ENCODE measurements around the gene C6orf89.
A peak's percentile ranks its signal among the peaks of the same experiment; 100 is the strongest.

C6orf89 gene

GRCh38 chr6:36867471-36868224 lies 18.1 kb upstream of the C6orf89 start:
- H4K20me1 ChIP-seq (ENCODE audit: insufficient read depth), result no peaks in the 10 kb centered on the region
- H3K79me2 ChIP-seq (ENCODE audit: insufficient read depth, low read depth), result peaks cover 45% of the 10 kb centered on the region
- peaks cover 2% of the 10 kb centered on the region; the same call in 1 of the 2 replicates for H3K36me3 ChIP-seq (ENCODE audit: insufficient read depth)
- H2AFZ ChIP-seq (ENCODE audit: low read depth), result no peak overlapping the region
- H3K9ac ChIP-seq, result no peak overlapping the region
- H3K4me2 ChIP-seq, result no peak overlapping the region
- H3K4me1 ChIP-seq (ENCODE audit: low read depth, poor library complexity, severe bottlenecking), result peaks cover 37% of the 10 kb centered on the region
- H3K27me3 ChIP-seq (ENCODE audit: insufficient read depth, low read depth), result no peaks in the 10 kb centered on the region
- TF ChIP-seq CTCF (conservative IDR thresholded peaks at IDR 0.05; ENCODE audit: low read depth, low read length), result no peak
- no peak overlapping the region for H3K27ac ChIP-seq
- H3K4me3 ChIP-seq (IDR thresholded peaks at IDR 0.05; ENCODE audit: insufficient read depth, low read depth, low read length), result no peak overlapping the region

- H3K79me2 ChIP-seq (ENCODE audit: insufficient read depth, low read depth), result peaks cover 19% of the 10 kb centered on the region
Measured at GRCh38 chr6:36871686-36872085, 14.1 kb upstream of the C6orf89 start.

GRCh38 chr6:36873115-36873514 lies 12.6 kb upstream of the C6orf89 start:
- Histone ChIP-seq H2AFZ (ENCODE audit: low read depth) (no peak overlapping the region), H4K20me1 (ENCODE audit: insufficient read depth) (no peaks in the 10 kb centered on the region), H3K4me2 (peak overlapping the region; percentile 88), H3K9ac (no peak overlapping the region), H3K4me3 (IDR thresholded peaks at IDR 0.05; ENCODE audit: insufficient read depth, low read depth, low read length) (no peak overlapping the region), H3K79me2 (ENCODE audit: insufficient read depth, low read depth) (peaks cover 11% of the 10 kb centered on the region), H3K36me3 (ENCODE audit: insufficient read depth) (peaks cover 2% of the 10 kb centered on the region; the same call in 1 of the 2 replicates), H3K27ac (no peak overlapping the region; the same call in 1 of the 2 replicates), H3K27me3 (ENCODE audit: insufficient read depth, low read depth) (no peaks in the 10 kb centered on the region), H3K4me1 (ENCODE audit: low read depth, poor library complexity, severe bottlenecking) (peaks cover 16% of the 10 kb centered on the region)
- TF ChIP-seq CTCF (conservative IDR thresholded peaks at IDR 0.05; ENCODE audit: low read depth, low read length), result no peak

More at GRCh38 chr6:36871686-36872085, 14.1 kb upstream of the C6orf89 start:
- no peaks in the 10 kb centered on the region for H4K20me1 ChIP-seq (ENCODE audit: insufficient read depth)
- H3K4me2 ChIP-seq, result no peak overlapping the region
- no peak overlapping the region for H2AFZ ChIP-seq (ENCODE audit: low read depth)
- peaks cover 2% of the 10 kb centered on the region; the same call in 1 of the 2 replicates for H3K36me3 ChIP-seq (ENCODE audit: insufficient read depth)
- H3K4me3 ChIP-seq (IDR thresholded peaks at IDR 0.05; ENCODE audit: insufficient read depth, low read depth, low read length), result no peak overlapping the region
- H3K27ac ChIP-seq, result no peak overlapping the region
- no peak for TF ChIP-seq CTCF (conservative IDR thresholded peaks at IDR 0.05; ENCODE audit: low read depth, low read length)
- no peaks in the 10 kb centered on the region for H3K27me3 ChIP-seq (ENCODE audit: insufficient read depth, low read depth)
- peaks cover 16% of the 10 kb centered on the region for H3K4me1 ChIP-seq (ENCODE audit: low read depth, poor library complexity, severe bottlenecking)
- H3K9ac ChIP-seq, result no peak overlapping the region

GRCh38 chr6:36873612-36874442 lies 11.9 kb upstream of the C6orf89 start:
- H3K4me1 ChIP-seq (ENCODE audit: low read depth, poor library complexity, severe bottlenecking), result peaks cover 16% of the 10 kb centered on the region
- peak overlapping the region; percentile 95 for H3K9ac ChIP-seq
- peak overlapping the region; percentile 88 for H3K4me2 ChIP-seq
- TF ChIP-seq CTCF (conservative IDR thresholded peaks at IDR 0.05; ENCODE audit: low read depth, low read length), result no peak
- peak overlapping the region; percentile 91 for H2AFZ ChIP-seq (ENCODE audit: low read depth)
- peak overlapping the region; percentile 34 for H3K4me3 ChIP-seq (IDR thresholded peaks at IDR 0.05; ENCODE audit: insufficient read depth, low read depth, low read length)
- peaks cover 11% of the 10 kb centered on the region for H3K79me2 ChIP-seq (ENCODE audit: insufficient read depth, low read depth)
- peak overlapping the region; percentile 87 for H3K27ac ChIP-seq
- no peaks in the 10 kb centered on the region for H4K20me1 ChIP-seq (ENCODE audit: insufficient read depth)
- no peaks in the 10 kb centered on the region for H3K27me3 ChIP-seq (ENCODE audit: insufficient read depth, low read depth)
- H3K36me3 ChIP-seq (ENCODE audit: insufficient read depth), result peaks cover 2% of the 10 kb centered on the region; the same call in 1 of the 2 replicates
